ENCODE measurements around the gene BCO1. TPM values are rescaled to one million over a fixed set of nuclear protein-coding genes. Genes with fewer than 3 reads are reported as not detected.
A peak's percentile ranks its signal among the peaks of the same experiment; 100 is the strongest.

BCO1 gene
- 2.0 and 3.0 TPM in 2 replicates for total RNA-seq (ENCODE audit: low replicate concordance)
- long read RNA-seq, transcript BCO1-201 (11 exons, 2,670 nt), result major isoform, 9 of 18 reads
- long read RNA-seq, partial matches to known transcripts, result 5 of 18 reads
- long read RNA-seq, other reads (novel, unspliced or antisense), result 4 of 18 reads

GRCh38 chr16:81238296-81239011 lies at the start of gene BCO1:
TSS of gene BCO1 (plus strand) at chr16:81238689. CDS start at chr16:81238909, 220 bp downstream.
- Mint-ChIP-seq H3K9me3 (no peaks in the 10 kb centered on the region), H3K4me3 (peak within 1 kb of the TSS; percentile 86), H3K27ac (peak within 1 kb of the TSS; percentile 86), H3K27me3 (no peaks in the 10 kb centered on the region), H3K4me1 (ENCODE audit: unreplicated experiment) (peaks cover 16% of the 10 kb centered on the region), H3K36me3 (no peaks in the 10 kb centered on the region)
- TF ChIP-seq CTCF (conservative IDR thresholded peaks at IDR 0.05), result no peak
- no peak for DNase-seq (ENCODE audit: extremely low spot score, unreplicated experiment)

GRCh38 chr16:81189100-81189664 lies 49.3 kb upstream of the BCO1 start:
- DNase-seq (ENCODE audit: extremely low spot score, unreplicated experiment), result no peak
- H3K4me1 Mint-ChIP-seq (ENCODE audit: unreplicated experiment), result no peaks in the 10 kb centered on the region
- no peak overlapping the region for H3K27ac Mint-ChIP-seq

GRCh38 chr16:81190667-81191066 lies 47.8 kb upstream of the BCO1 start:
- no peaks in the 10 kb centered on the region for H3K9me3 Mint-ChIP-seq
- no peak for TF ChIP-seq CTCF (conservative IDR thresholded peaks at IDR 0.05)
- H3K4me3 Mint-ChIP-seq, result no peak overlapping the region
- peaks cover 4% of the 10 kb centered on the region for H3K27me3 Mint-ChIP-seq
- H3K4me1 Mint-ChIP-seq (ENCODE audit: unreplicated experiment), result no peaks in the 10 kb centered on the region
- no peak overlapping the region for H3K27ac Mint-ChIP-seq
- no peaks in the 10 kb centered on the region for H3K36me3 Mint-ChIP-seq
- DNase-seq (ENCODE audit: extremely low spot score, unreplicated experiment), result no peak

More at GRCh38 chr16:81189100-81189664, 49.3 kb upstream of the BCO1 start:
- Mint-ChIP-seq H3K36me3 (no peaks in the 10 kb centered on the region), H3K9me3 (no peaks in the 10 kb centered on the region), H3K4me3 (no peak overlapping the region), H3K27me3 (no peaks in the 10 kb centered on the region)
- TF ChIP-seq CTCF (conservative IDR thresholded peaks at IDR 0.05), result no peak

GRCh38 chr16:81195885-81196534 lies 42.5 kb upstream of the BCO1 start:
- H3K27me3 Mint-ChIP-seq, result peaks cover 9% of the 10 kb centered on the region
- H3K27ac Mint-ChIP-seq, result no peak overlapping the region
- no peaks in the 10 kb centered on the region for H3K4me1 Mint-ChIP-seq (ENCODE audit: unreplicated experiment)
- H3K9me3 Mint-ChIP-seq, result no peaks in the 10 kb centered on the region
- H3K4me3 Mint-ChIP-seq, result no peak overlapping the region
- no peaks in the 10 kb centered on the region for H3K36me3 Mint-ChIP-seq
- TF ChIP-seq CTCF (conservative IDR thresholded peaks at IDR 0.05), result no peak
- DNase-seq (ENCODE audit: extremely low spot score, unreplicated experiment), result no peak

GRCh38 chr16:81198635-81199034 lies 39.9 kb upstream of the BCO1 start:
- H3K27me3 Mint-ChIP-seq, result peaks cover 12% of the 10 kb centered on the region
- no peak overlapping the region for H3K4me3 Mint-ChIP-seq
- no peaks in the 10 kb centered on the region for H3K36me3 Mint-ChIP-seq
- TF ChIP-seq CTCF (conservative IDR thresholded peaks at IDR 0.05), result no peak
- no peak for DNase-seq (ENCODE audit: extremely low spot score, unreplicated experiment)
- H3K9me3 Mint-ChIP-seq, result no peaks in the 10 kb centered on the region
- H3K4me1 Mint-ChIP-seq (ENCODE audit: unreplicated experiment), result no peaks in the 10 kb centered on the region
- H3K27ac Mint-ChIP-seq, result no peak overlapping the region

Data from type B pancreatic cell (in vitro differentiated cells).